ENCODE measurements around the gene PPM1J. TPM values are rescaled to one million over a fixed set of nuclear protein-coding genes. Genes with fewer than 3 reads are reported as not detected.

Gene PPM1J
- total RNA-seq, 1 donor from 2014 or later: 0.85 TPM

DNA sequence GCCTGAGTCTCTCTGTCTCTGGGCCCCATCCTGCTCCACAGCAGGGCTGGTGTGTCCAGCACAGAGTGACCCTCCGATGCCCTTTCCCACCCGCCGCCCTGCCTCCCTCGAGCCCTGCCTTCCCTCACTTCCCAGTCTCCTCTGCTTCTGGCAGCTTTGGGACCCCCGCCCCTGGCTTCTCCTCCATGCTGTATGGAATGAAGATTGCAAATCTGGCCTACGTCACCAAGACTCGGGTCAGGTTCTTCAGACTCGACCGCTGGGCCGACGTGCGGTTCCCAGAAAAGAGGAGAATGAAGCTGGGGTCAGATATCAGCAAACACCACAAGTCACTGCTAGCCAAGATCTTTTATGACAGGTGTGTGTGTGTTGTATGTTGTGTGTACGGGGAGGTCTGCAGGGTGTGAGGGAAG lies 26.3 kb downstream of the PPM1J start:
- Mint-ChIP-seq H3K27ac (ENCODE audit: unreplicated experiment) (no peak overlapping the region), H3K36me3 (ENCODE audit: low read depth) (peaks cover 20% of the 10 kb centered on the region), H3K4me1 (ENCODE audit: low read depth) (no peaks in the 10 kb centered on the region), H3K4me3 (ENCODE audit: unreplicated experiment) (no peak overlapping the region), H3K27me3 (ENCODE audit: low read depth) (no peaks in the 10 kb centered on the region), H3K9me3 (ENCODE audit: low read depth) (no peaks in the 10 kb centered on the region)
- no peak for DNase-seq (ENCODE audit: low spot score)
- no peak for TF ChIP-seq CTCF (IDR thresholded peaks at IDR 0.05)

DNA sequence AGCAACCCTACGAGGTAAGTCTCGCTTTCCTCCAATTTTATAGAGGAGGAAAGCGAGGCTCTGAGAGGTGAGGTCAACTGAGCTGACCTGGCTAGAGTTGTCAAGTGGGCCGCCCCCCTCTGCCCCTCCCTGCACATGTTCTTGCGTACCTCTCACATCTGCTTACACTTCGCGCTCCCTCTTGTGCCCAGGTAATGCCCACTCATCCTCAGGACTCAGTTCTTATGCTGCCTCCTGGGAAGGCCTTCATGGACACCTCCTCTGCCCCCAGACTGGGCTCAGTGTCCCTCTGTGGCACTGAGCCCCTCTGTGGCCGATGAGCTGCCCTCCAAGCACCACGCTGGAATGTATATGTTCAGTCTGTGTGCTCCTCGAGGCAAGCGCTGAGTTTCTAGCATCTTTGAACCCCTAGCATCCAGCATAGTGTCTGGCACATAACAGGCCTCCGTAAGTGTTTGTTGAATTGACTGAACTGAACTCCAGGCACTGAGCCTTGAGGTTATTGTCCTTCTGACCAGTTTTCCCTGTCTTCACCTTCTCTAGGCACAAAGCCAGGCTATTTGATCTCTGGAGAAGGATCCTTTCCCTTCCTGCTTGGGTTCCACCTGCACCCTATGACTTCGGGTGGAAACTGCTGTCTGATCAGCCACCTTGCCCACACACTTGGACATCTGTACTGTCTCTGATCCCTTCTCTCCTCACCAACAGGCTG lies 27.2 kb downstream of the PPM1J start:
- Mint-ChIP-seq H3K4me1 (ENCODE audit: low read depth) (peaks cover 3% of the 10 kb centered on the region), H3K9me3 (ENCODE audit: low read depth) (no peaks in the 10 kb centered on the region), H3K27ac (ENCODE audit: unreplicated experiment) (no peak overlapping the region), H3K4me3 (ENCODE audit: unreplicated experiment) (no peak overlapping the region), H3K27me3 (ENCODE audit: low read depth) (no peaks in the 10 kb centered on the region), H3K36me3 (ENCODE audit: low read depth) (peaks cover 17% of the 10 kb centered on the region)
- no peak for DNase-seq (ENCODE audit: low spot score)
- no peak for TF ChIP-seq CTCF (IDR thresholded peaks at IDR 0.05)

DNA sequence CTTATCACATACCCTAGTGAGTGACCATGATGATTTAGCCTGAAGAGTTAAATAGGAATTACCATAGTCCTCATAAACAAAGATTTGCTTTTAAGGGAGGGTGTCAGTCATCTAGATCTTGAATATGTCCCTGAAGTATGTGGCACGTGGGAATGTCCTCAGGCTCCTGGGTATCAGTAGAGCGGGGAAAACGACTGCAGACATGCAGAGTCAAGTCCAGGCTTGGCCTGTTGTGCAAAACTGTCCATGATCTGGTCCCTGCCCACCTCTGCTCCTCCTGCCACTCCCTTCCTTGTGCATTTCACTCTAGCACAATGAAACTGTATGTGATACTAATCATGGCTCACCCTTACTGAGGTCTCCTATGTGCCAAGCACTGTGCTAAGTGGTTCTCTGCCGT lies 27.8 kb downstream of the PPM1J start:
- Mint-ChIP-seq H3K36me3 (ENCODE audit: low read depth) (peaks cover 14% of the 10 kb centered on the region), H3K27me3 (ENCODE audit: low read depth) (no peaks in the 10 kb centered on the region), H3K4me3 (ENCODE audit: unreplicated experiment) (no peak overlapping the region), H3K9me3 (ENCODE audit: low read depth) (no peaks in the 10 kb centered on the region), H3K27ac (ENCODE audit: unreplicated experiment) (no peak overlapping the region), H3K4me1 (ENCODE audit: low read depth) (peaks cover 3% of the 10 kb centered on the region)
- no peak for TF ChIP-seq CTCF (IDR thresholded peaks at IDR 0.05)
- DNase-seq (ENCODE audit: low spot score): no peak

DNA sequence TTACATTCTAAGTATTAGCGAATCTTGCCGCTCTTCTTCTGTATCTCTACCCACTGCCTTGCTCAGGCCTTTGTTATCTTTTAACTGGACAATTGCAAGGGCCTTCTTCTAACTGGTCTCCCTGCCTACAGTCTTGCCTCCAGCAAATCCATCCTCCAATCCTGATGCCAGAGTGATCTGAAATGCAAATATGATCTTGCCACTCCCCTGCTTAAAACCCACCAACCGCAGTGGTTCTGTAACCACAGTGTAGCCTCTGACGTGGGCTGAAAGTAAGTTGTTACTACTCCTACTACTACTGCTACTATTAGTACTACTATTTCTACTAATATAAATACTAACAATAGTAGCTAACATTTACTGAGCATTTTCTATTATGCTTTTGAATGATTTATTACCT lies 28.3 kb downstream of the PPM1J start:
- no peaks in the 10 kb centered on the region for H3K9me3 Mint-ChIP-seq (ENCODE audit: low read depth)
- peaks cover 11% of the 10 kb centered on the region for H3K36me3 Mint-ChIP-seq (ENCODE audit: low read depth)
- H3K27me3 Mint-ChIP-seq (ENCODE audit: low read depth): no peaks in the 10 kb centered on the region
- no peak for DNase-seq (ENCODE audit: low spot score)
- no peak for TF ChIP-seq CTCF (IDR thresholded peaks at IDR 0.05)
- H3K4me1 Mint-ChIP-seq (ENCODE audit: low read depth): peaks cover 3% of the 10 kb centered on the region
- H3K4me3 Mint-ChIP-seq (ENCODE audit: unreplicated experiment): no peak overlapping the region
- no peak overlapping the region for H3K27ac Mint-ChIP-seq (ENCODE audit: unreplicated experiment)

DNA sequence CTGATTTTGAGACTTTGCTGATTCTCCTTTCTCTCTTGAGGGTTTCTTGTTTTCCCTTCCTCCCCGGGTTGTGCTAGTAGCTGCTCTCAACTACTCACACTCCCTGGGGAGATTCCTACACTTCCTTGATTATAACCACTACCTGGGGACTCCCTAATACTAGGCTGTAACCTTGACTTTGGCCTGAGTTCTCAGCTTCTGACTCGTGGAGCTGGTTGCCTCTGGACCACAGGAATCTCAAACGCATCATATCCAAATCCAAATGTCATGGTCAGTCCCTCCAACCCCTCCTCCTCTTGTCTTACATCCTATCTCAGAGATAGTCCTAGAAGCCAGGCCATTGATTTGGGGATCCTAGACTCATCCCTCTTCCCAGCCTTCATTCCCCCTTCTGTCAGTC lies 28.7 kb downstream of the PPM1J start:
- Mint-ChIP-seq H3K4me3 (ENCODE audit: unreplicated experiment) (no peak overlapping the region), H3K4me1 (ENCODE audit: low read depth) (peaks cover 3% of the 10 kb centered on the region), H3K27ac (ENCODE audit: unreplicated experiment) (no peak overlapping the region), H3K9me3 (ENCODE audit: low read depth) (no peaks in the 10 kb centered on the region), H3K27me3 (ENCODE audit: low read depth) (no peaks in the 10 kb centered on the region), H3K36me3 (ENCODE audit: low read depth) (peaks cover 8% of the 10 kb centered on the region)
- no peak for TF ChIP-seq CTCF (IDR thresholded peaks at IDR 0.05)
- DNase-seq (ENCODE audit: low spot score): no peak
